Measurements from ENCODE around the gene USP21.
A peak's percentile ranks its signal among the peaks of the same experiment; 100 is the strongest.

The USP21 gene

GRCh38 chr1:161153682-161154337, 5.5 kb upstream of the USP21 start, which contains the start of gene UFC1:
TSS of gene UFC1 (plus strand) at chr1:161153978. CDS start at chr1:161153998, 20 bp downstream.
- Mint-ChIP-seq H3K4me1 (ENCODE audit: low read depth in 2 of 2) (peaks cover 17 to 22% of the 10 kb centered on the region in 2 donors), H3K9me3 (no peaks in the 10 kb centered on the region), H3K27me3 (no peaks in the 10 kb centered on the region), H3K36me3 (ENCODE audit: insufficient read depth) (peaks cover 37% of the 10 kb centered on the region), H3K27ac (peak within 1 kb of the TSS; percentile 99), H3K4me3 (peak within 1 kb of the TSS; percentile 90 to 95)
- peak; percentile 93 for ATAC-seq (replicated peaks)
- peak; percentile 76 to 80 (median 78) for DNase-seq

GRCh38 chr1:161157867-161158266, 1.4 kb upstream of the USP21 start:
- peak overlapping the region; percentile 88 to 91 for H3K4me3 Mint-ChIP-seq
- peak overlapping the region; percentile 92 to 95 for H3K27ac Mint-ChIP-seq
- H3K4me1 Mint-ChIP-seq (ENCODE audit: low read depth in 2 of 2): peaks cover 42 to 52% of the 10 kb centered on the region in 2 donors
- no peaks in the 10 kb centered on the region for H3K9me3 Mint-ChIP-seq
- H3K36me3 Mint-ChIP-seq (ENCODE audit: insufficient read depth): peaks cover 44% of the 10 kb centered on the region
- DNase-seq (no peak), ATAC-seq (replicated peaks) (no peak)
- no peaks in the 10 kb centered on the region for H3K27me3 Mint-ChIP-seq

GRCh38 chr1:161158316-161159010, 837 bp upstream of the USP21 start:
- peak overlapping the region; percentile 88 to 91 for H3K4me3 Mint-ChIP-seq
- peaks cover 46 to 58% of the 10 kb centered on the region in 2 donors for H3K4me1 Mint-ChIP-seq (ENCODE audit: low read depth in 2 of 2)
- H3K36me3 Mint-ChIP-seq (ENCODE audit: insufficient read depth): peaks cover 43% of the 10 kb centered on the region
- ATAC-seq (replicated peaks): no peak
- H3K27ac Mint-ChIP-seq: peak overlapping the region; percentile 92 to 95
- no peak for DNase-seq
- H3K27me3 Mint-ChIP-seq: no peaks in the 10 kb centered on the region
- H3K9me3 Mint-ChIP-seq: no peaks in the 10 kb centered on the region

DNA sequence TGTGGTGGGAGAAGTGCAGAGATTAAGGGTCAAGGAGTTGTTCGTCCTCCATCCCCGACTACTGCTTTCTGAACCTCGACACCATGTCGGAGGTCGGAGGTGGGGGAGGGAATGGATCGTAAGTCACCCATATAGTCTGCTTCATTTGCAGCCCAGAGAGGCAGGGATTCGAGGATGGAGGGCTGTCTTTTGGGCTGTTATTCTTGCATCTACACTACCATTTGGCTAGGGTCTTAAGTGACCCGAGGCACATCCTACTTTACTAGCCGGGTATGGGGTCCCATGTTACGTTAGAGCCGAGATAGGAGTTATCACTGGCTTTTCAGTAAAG, 578 bp downstream of the USP21 start:
- no peak for ATAC-seq (replicated peaks)
- Mint-ChIP-seq H3K9me3 (no peaks in the 10 kb centered on the region), H3K4me3 (peak overlapping the region; percentile 88 to 91), H3K36me3 (ENCODE audit: insufficient read depth) (peaks cover 38% of the 10 kb centered on the region), H3K27me3 (no peaks in the 10 kb centered on the region), H3K4me1 (ENCODE audit: low read depth in 2 of 2) (peaks cover 46 to 59% of the 10 kb centered on the region in 2 donors), H3K27ac (peak overlapping the region; percentile 92 to 95)
- DNase-seq: no peak

- ATAC-seq (replicated peaks) (no peak), DNase-seq (no peak)
- peaks cover 44% of the 10 kb centered on the region for H3K36me3 Mint-ChIP-seq (ENCODE audit: insufficient read depth)
- H3K27me3 Mint-ChIP-seq: no peaks in the 10 kb centered on the region
- peak overlapping the region; percentile 49 to 95 for H3K27ac Mint-ChIP-seq
- H3K9me3 Mint-ChIP-seq: no peaks in the 10 kb centered on the region
- peaks cover 43 to 57% of the 10 kb centered on the region in 2 donors for H3K4me1 Mint-ChIP-seq (ENCODE audit: low read depth in 2 of 2)
- peak overlapping the region; percentile 88 to 91 for H3K4me3 Mint-ChIP-seq
Observed at GRCh38 chr1:161160671-161161145, 1.4 kb downstream of the USP21 start.

- DNase-seq (no peak), ATAC-seq (replicated peaks) (no peak)
- Mint-ChIP-seq H3K27ac (peak overlapping the region; percentile 35 to 80), H3K36me3 (ENCODE audit: insufficient read depth) (peaks cover 50% of the 10 kb centered on the region), H3K4me3 (peak overlapping the region in 1 of 2 donors; percentile 88), H3K4me1 (ENCODE audit: low read depth in 2 of 2) (peaks cover 42 to 64% of the 10 kb centered on the region in 2 donors), H3K27me3 (no peaks in the 10 kb centered on the region), H3K9me3 (no peaks in the 10 kb centered on the region)
Observed at GRCh38 chr1:161161652-161162051, 2.4 kb downstream of the USP21 start.

DNA sequence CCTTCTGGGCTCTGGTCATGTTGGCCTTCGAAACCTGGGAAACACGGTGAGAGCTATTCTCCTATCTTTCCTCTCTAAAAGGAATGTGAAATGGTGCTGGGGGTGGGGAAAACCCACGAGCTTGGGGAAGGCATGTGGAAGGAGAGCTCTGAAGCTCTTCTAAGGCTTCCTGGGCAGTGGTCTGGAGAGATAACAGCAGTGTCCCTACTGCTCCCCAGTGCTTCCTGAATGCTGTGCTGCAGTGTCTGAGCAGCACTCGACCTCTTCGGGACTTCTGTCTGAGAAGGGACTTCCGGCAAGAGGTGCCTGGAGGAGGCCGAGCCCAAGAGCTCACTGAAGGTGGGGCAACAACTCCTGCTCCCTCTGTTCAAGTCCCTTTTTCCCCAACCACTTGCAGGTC, 2.8 kb downstream of the USP21 start:
- Mint-ChIP-seq H3K27ac (peak overlapping the region in 1 of 2 donors; percentile 35), H3K4me1 (ENCODE audit: low read depth in 2 of 2) (peaks cover 45 to 64% of the 10 kb centered on the region in 2 donors)
- no peak for ATAC-seq (replicated peaks)

DNA sequence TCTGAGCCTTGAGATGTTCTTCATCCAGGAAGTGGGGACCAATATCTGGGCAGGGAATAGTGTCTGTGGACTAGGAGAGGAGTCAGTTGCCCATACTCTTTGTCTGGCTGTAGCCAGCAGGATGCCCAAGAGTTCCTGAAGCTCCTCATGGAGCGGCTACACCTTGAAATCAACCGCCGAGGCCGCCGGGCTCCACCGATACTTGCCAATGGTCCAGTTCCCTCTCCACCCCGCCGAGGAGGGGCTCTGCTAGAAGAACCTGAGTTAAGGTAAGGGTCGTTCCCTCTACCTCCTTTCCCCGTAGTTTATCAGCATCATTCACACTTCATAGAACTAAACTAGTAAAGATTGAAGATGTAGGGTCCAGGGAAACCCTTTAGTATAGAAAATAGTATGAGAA, 3.5 kb downstream of the USP21 start:
- Mint-ChIP-seq H3K27ac (no peak overlapping the region), H3K36me3 (ENCODE audit: insufficient read depth) (peaks cover 39% of the 10 kb centered on the region), H3K4me1 (ENCODE audit: low read depth in 2 of 2) (peaks cover 51 to 69% of the 10 kb centered on the region in 2 donors), H3K9me3 (no peaks in the 10 kb centered on the region), H3K4me3 (no peak overlapping the region), H3K27me3 (no peaks in the 10 kb centered on the region)
- DNase-seq: no peak
- no peak for ATAC-seq (replicated peaks)

More for the DNA sequence above, 2.8 kb downstream of the USP21 start:
- DNase-seq: no peak
- Mint-ChIP-seq H3K27me3 (no peaks in the 10 kb centered on the region), H3K4me3 (peak overlapping the region in 1 of 2 donors; percentile 88), H3K9me3 (no peaks in the 10 kb centered on the region), H3K36me3 (ENCODE audit: insufficient read depth) (peaks cover 46% of the 10 kb centered on the region)

DNA sequence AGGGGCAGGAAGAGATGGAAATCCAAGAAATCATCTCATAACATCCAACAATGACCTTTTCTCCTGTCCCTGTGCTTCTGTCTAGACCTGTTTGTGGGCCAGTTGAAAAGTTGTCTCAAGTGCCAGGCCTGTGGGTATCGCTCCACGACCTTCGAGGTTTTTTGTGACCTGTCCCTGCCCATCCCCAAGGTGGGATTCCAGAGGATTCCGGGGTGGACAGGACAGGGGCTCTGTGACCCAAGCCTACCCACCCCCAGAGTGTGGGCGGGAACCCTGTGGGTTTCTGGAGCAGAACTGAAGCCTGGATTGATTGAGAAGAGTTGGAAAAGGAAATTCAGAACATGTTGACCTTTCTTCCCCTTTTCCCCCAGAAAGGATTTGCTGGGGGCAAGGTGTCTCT, 4.5 kb downstream of the USP21 start:
- Mint-ChIP-seq H3K27me3 (no peaks in the 10 kb centered on the region), H3K27ac (peak overlapping the region; percentile 97 to 99), H3K4me1 (ENCODE audit: low read depth in 2 of 2) (peaks cover 53 to 69% of the 10 kb centered on the region in 2 donors), H3K36me3 (ENCODE audit: insufficient read depth) (peaks cover 33% of the 10 kb centered on the region), H3K9me3 (no peaks in the 10 kb centered on the region), H3K4me3 (no peak overlapping the region)
- no peak for DNase-seq
- ATAC-seq (replicated peaks): no peak

GRCh38 chr1:161164901-161165610, 5.8 kb downstream of the USP21 start:
- Mint-ChIP-seq H3K4me3 (peak overlapping the region; percentile 83 to 95), H3K27ac (peak overlapping the region; percentile 97 to 99), H3K36me3 (ENCODE audit: insufficient read depth) (peaks cover 26% of the 10 kb centered on the region), H3K9me3 (no peaks in the 10 kb centered on the region), H3K27me3 (no peaks in the 10 kb centered on the region), H3K4me1 (ENCODE audit: low read depth in 2 of 2) (peaks cover 44 to 64% of the 10 kb centered on the region in 2 donors)
- ATAC-seq (replicated peaks): no peak
- no peak for DNase-seq

DNA sequence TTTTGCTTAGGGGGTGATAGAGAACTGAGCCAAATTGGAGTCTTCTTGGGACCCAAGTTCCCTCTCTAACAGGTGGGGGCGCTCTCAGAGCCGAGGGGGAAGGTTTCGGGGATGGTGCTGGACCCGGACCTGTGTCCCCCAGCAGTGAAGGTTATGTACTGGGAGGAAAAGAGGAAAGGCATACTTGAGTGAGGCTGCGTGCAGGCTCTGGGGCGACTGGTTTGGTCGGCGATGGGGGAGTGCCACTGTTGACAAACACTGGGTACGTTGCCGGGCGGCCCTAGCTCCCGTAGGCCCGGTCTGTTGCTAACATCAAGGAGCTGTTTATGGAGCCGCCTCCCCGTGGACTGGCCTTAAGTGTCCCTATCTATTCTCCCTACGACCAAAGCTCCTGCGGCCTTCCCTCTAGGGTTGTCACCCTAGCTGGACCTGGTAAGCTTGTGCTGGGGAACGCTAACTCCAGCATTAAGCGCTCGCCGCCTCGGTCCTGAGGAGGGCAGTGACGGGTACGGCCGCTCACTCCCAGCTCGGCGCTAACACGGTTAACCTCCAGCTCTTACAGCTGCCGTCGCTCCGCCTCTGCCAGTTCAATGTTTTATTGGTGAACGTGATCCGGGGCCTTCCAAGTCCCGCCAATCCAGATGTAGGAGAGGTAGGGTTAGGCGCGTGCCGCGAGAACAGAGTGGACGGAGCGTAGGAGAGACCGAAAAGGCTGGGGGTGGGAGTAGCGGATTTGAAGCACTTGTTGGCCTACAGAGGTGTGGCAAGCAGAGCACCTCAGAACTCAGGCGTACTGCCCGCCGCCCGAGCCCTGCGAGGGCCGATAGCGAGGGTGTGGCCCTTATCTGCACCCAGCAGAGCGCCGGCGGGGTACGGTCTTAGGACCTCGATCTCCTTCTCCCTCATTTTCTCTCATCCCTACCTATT, 6.7 kb downstream of the USP21 start, which contains the start of gene PPOX:
PPOX (plus strand) TSS at position 685 of the 927 bp plus-strand sequence. CDS start 422 bp downstream, outside the sequence.
- Mint-ChIP-seq H3K4me1 (ENCODE audit: low read depth in 2 of 2) (peaks cover 42 to 58% of the 10 kb centered on the region in 2 donors), H3K9me3 (no peaks in the 10 kb centered on the region), H3K36me3 (ENCODE audit: insufficient read depth) (peaks cover 28% of the 10 kb centered on the region), H3K27me3 (no peaks in the 10 kb centered on the region), H3K27ac (peak within 1 kb of the TSS; percentile 97 to 99), H3K4me3 (peak within 1 kb of the TSS; percentile 83 to 95)
- DNase-seq (peak; percentile 88 to 92 (median 89)), ATAC-seq (replicated peaks) (peak; percentile 88)

GRCh38 chr1:161166669-161167548, 7.6 kb downstream of the USP21 start:
- H3K4me1 Mint-ChIP-seq (ENCODE audit: low read depth in 2 of 2): peaks cover 36 to 54% of the 10 kb centered on the region in 2 donors
- no peaks in the 10 kb centered on the region for H3K9me3 Mint-ChIP-seq
- peak overlapping the region; percentile 83 to 95 for H3K4me3 Mint-ChIP-seq
- H3K27ac Mint-ChIP-seq: peak overlapping the region; percentile 97 to 99
- H3K36me3 Mint-ChIP-seq (ENCODE audit: insufficient read depth): peaks cover 37% of the 10 kb centered on the region
- H3K27me3 Mint-ChIP-seq: no peaks in the 10 kb centered on the region
- ATAC-seq (replicated peaks) (no peak), DNase-seq (no peak)

All from effector memory CD8-positive, alpha-beta T cell (primary cell).